ENCODE measurements around the gene SMARCAD1. TPM values are rescaled to one million over a fixed set of nuclear protein-coding genes. Genes with fewer than 3 reads are reported as not detected.
"Not testable (repeated sequence)": the region's sequence is repeated elsewhere in the genome, so short reads cannot be mapped to it uniquely, and the experiment has no call there.

The SMARCAD1 gene
- total RNA-seq, 1 experiment from 2014 or later, result 76.7 TPM

- H3K79me2 ChIP-seq (ENCODE audit: low read length), result no peaks in the 10 kb centered on the region
- H2AFZ ChIP-seq (ENCODE audit: low read length), result no peak overlapping the region
- H3K36me3 ChIP-seq (ENCODE audit: insufficient read depth, low read length), result peaks cover 62% of the 10 kb centered on the region
- DNase-seq, result no peak
- no peaks in the 10 kb centered on the region for H3K4me1 ChIP-seq (ENCODE audit: low read length)
- no peaks in the 10 kb centered on the region for H4K20me1 ChIP-seq (ENCODE audit: insufficient read depth, low read depth, low read length)
- no peak overlapping the region for H3K4me3 ChIP-seq (ENCODE audit: low read length)
- H3K9ac ChIP-seq (ENCODE audit: low read length), result no peak overlapping the region
- H3K27ac ChIP-seq (ENCODE audit: low read length), result no peak overlapping the region
- H3K9me3 ChIP-seq (ENCODE audit: low read length), result no peaks in the 10 kb centered on the region
- H3K4me2 ChIP-seq (ENCODE audit: low read depth, low read length, poor library complexity, severe bottlenecking), result no peak overlapping the region
- no peaks in the 10 kb centered on the region for H3K9me2 ChIP-seq (replicated peaks; ENCODE audit: insufficient read depth, low read length)
- H3K27me3 ChIP-seq (ENCODE audit: low read length), result no peaks in the 10 kb centered on the region
Measured at GRCh38 chr4:94284889-94285288, 77.2 kb downstream of the SMARCAD1 start.

- Histone ChIP-seq H3K4me2 (ENCODE audit: low read depth, low read length, poor library complexity, severe bottlenecking) (no peak overlapping the region), H3K9me3 (ENCODE audit: low read length) (no peaks in the 10 kb centered on the region), H3K9me2 (replicated peaks; ENCODE audit: insufficient read depth, low read length) (no peaks in the 10 kb centered on the region), H3K4me3 (ENCODE audit: low read length) (no peak overlapping the region), H3K9ac (ENCODE audit: low read length) (no peak overlapping the region), H4K20me1 (ENCODE audit: insufficient read depth, low read depth, low read length) (no peaks in the 10 kb centered on the region), H3K27ac (ENCODE audit: low read length) (no peak overlapping the region), H3K79me2 (ENCODE audit: low read length) (no peaks in the 10 kb centered on the region), H2AFZ (ENCODE audit: low read length) (no peak overlapping the region), H3K36me3 (ENCODE audit: insufficient read depth, low read length) (peaks cover 66% of the 10 kb centered on the region), H3K4me1 (ENCODE audit: low read length) (no peaks in the 10 kb centered on the region), H3K27me3 (ENCODE audit: low read length) (no peaks in the 10 kb centered on the region)
- DNase-seq, result no peak
Measured at GRCh38 chr4:94285666-94286065, 78.0 kb downstream of the SMARCAD1 start.

GRCh38 chr4:94290245-94290644, 82.6 kb downstream of the SMARCAD1 start:
- Histone ChIP-seq H3K9ac (ENCODE audit: low read length) (no peak overlapping the region), H3K79me2 (ENCODE audit: low read length) (no peaks in the 10 kb centered on the region), H3K9me2 (replicated peaks; ENCODE audit: insufficient read depth, low read length) (no peaks in the 10 kb centered on the region), H3K9me3 (ENCODE audit: low read length) (no peaks in the 10 kb centered on the region), H2AFZ (ENCODE audit: low read length) (no peak overlapping the region), H3K4me1 (ENCODE audit: low read length) (no peaks in the 10 kb centered on the region), H3K36me3 (ENCODE audit: insufficient read depth, low read length) (peaks cover 51% of the 10 kb centered on the region; the same call in 1 of the 2 replicates), H4K20me1 (ENCODE audit: insufficient read depth, low read depth, low read length) (no peaks in the 10 kb centered on the region), H3K27me3 (ENCODE audit: low read length) (no peaks in the 10 kb centered on the region), H3K27ac (ENCODE audit: low read length) (no peak overlapping the region), H3K4me2 (ENCODE audit: low read depth, low read length, poor library complexity, severe bottlenecking) (no peak overlapping the region), H3K4me3 (ENCODE audit: low read length) (no peak overlapping the region)
- peak; percentile 36 for DNase-seq

GRCh38 chr4:94293981-94294380, 86.3 kb downstream of the SMARCAD1 start:
- not testable (repeated sequence) for H3K27ac ChIP-seq (ENCODE audit: low read length); H2AFZ ChIP-seq (ENCODE audit: low read length); H3K9me3 ChIP-seq (ENCODE audit: low read length); H3K27me3 ChIP-seq (ENCODE audit: low read length); H3K79me2 ChIP-seq (ENCODE audit: low read length); H3K9me2 ChIP-seq (replicated peaks; ENCODE audit: insufficient read depth, low read length); H3K4me2 ChIP-seq (ENCODE audit: low read depth, low read length, poor library complexity, severe bottlenecking); H3K4me1 ChIP-seq (ENCODE audit: low read length); H4K20me1 ChIP-seq (ENCODE audit: insufficient read depth, low read depth, low read length); H3K9ac ChIP-seq (ENCODE audit: low read length); H3K4me3 ChIP-seq (ENCODE audit: low read length)
- peak; percentile 17 for DNase-seq
- peaks cover 21% of the 10 kb centered on the region; the same call in 1 of the 2 replicates for H3K36me3 ChIP-seq (ENCODE audit: insufficient read depth, low read length)

- H4K20me1 ChIP-seq (ENCODE audit: insufficient read depth, low read depth, low read length); H3K79me2 ChIP-seq (ENCODE audit: low read length); H2AFZ ChIP-seq (ENCODE audit: low read length); H3K27ac ChIP-seq (ENCODE audit: low read length); H3K4me2 ChIP-seq (ENCODE audit: low read depth, low read length, poor library complexity, severe bottlenecking); H3K9ac ChIP-seq (ENCODE audit: low read length); H3K9me2 ChIP-seq (replicated peaks; ENCODE audit: insufficient read depth, low read length); H3K4me1 ChIP-seq (ENCODE audit: low read length); DNase-seq; H3K27me3 ChIP-seq (ENCODE audit: low read length); H3K9me3 ChIP-seq (ENCODE audit: low read length); H3K4me3 ChIP-seq (ENCODE audit: low read length): not testable (repeated sequence)
- peaks cover 11% of the 10 kb centered on the region; the same call in 1 of the 2 replicates for H3K36me3 ChIP-seq (ENCODE audit: insufficient read depth, low read length)
Measured at GRCh38 chr4:94295473-94295872, 87.8 kb downstream of the SMARCAD1 start.

- Histone ChIP-seq H3K4me3 (ENCODE audit: low read length) (no peak overlapping the region), H3K27ac (ENCODE audit: low read length) (no peak overlapping the region), H2AFZ (ENCODE audit: low read length) (no peak overlapping the region), H3K36me3 (ENCODE audit: insufficient read depth, low read length) (no peaks in the 10 kb centered on the region), H3K27me3 (ENCODE audit: low read length) (no peaks in the 10 kb centered on the region), H3K4me2 (ENCODE audit: low read depth, low read length, poor library complexity, severe bottlenecking) (no peak overlapping the region), H3K79me2 (ENCODE audit: low read length) (no peaks in the 10 kb centered on the region), H3K4me1 (ENCODE audit: low read length) (peaks cover 12% of the 10 kb centered on the region), H3K9me2 (replicated peaks; ENCODE audit: insufficient read depth, low read length) (no peaks in the 10 kb centered on the region), H4K20me1 (ENCODE audit: insufficient read depth, low read depth, low read length) (no peaks in the 10 kb centered on the region), H3K9me3 (ENCODE audit: low read length) (no peaks in the 10 kb centered on the region), H3K9ac (ENCODE audit: low read length) (no peak overlapping the region)
- DNase-seq, result peak; percentile 27
Measured at GRCh38 chr4:94298725-94299252, 91.1 kb downstream of the SMARCAD1 start.

GRCh38 chr4:94302191-94302590, 94.5 kb downstream of the SMARCAD1 start:
- Histone ChIP-seq H3K4me2 (ENCODE audit: low read depth, low read length, poor library complexity, severe bottlenecking) (peak overlapping the region; percentile 11), H3K36me3 (ENCODE audit: insufficient read depth, low read length) (no peaks in the 10 kb centered on the region), H3K9me3 (ENCODE audit: low read length) (no peaks in the 10 kb centered on the region), H3K4me3 (ENCODE audit: low read length) (no peak overlapping the region), H2AFZ (ENCODE audit: low read length) (no peak overlapping the region), H3K4me1 (ENCODE audit: low read length) (peaks cover 12% of the 10 kb centered on the region), H3K27ac (ENCODE audit: low read length) (no peak overlapping the region), H3K79me2 (ENCODE audit: low read length) (no peaks in the 10 kb centered on the region), H4K20me1 (ENCODE audit: insufficient read depth, low read depth, low read length) (no peaks in the 10 kb centered on the region), H3K9ac (ENCODE audit: low read length) (no peak overlapping the region), H3K9me2 (replicated peaks; ENCODE audit: insufficient read depth, low read length) (no peaks in the 10 kb centered on the region), H3K27me3 (ENCODE audit: low read length) (no peaks in the 10 kb centered on the region)
- peak; percentile 57 for DNase-seq

GRCh38 chr4:94304365-94304971, 96.8 kb downstream of the SMARCAD1 start:
- Histone ChIP-seq H3K4me2 (ENCODE audit: low read depth, low read length, poor library complexity, severe bottlenecking) (no peak overlapping the region), H3K9me3 (ENCODE audit: low read length) (no peaks in the 10 kb centered on the region), H3K4me1 (ENCODE audit: low read length) (peaks cover 12% of the 10 kb centered on the region), H4K20me1 (ENCODE audit: insufficient read depth, low read depth, low read length) (no peaks in the 10 kb centered on the region), H3K4me3 (ENCODE audit: low read length) (no peak overlapping the region), H3K27ac (ENCODE audit: low read length) (no peak overlapping the region), H3K9me2 (replicated peaks; ENCODE audit: insufficient read depth, low read length) (no peaks in the 10 kb centered on the region), H3K27me3 (ENCODE audit: low read length) (no peaks in the 10 kb centered on the region), H3K79me2 (ENCODE audit: low read length) (no peaks in the 10 kb centered on the region), H3K9ac (ENCODE audit: low read length) (no peak overlapping the region), H2AFZ (ENCODE audit: low read length) (no peak overlapping the region), H3K36me3 (ENCODE audit: insufficient read depth, low read length) (no peaks in the 10 kb centered on the region)
- peak; percentile 75 for DNase-seq

Measured in Karpas-422 (cell line).